GM04503 (cell line): ENCODE measurements around the gene OPRD1.
"Not testable (repeated sequence)": the region's sequence is repeated elsewhere in the genome, so short reads cannot be mapped to it uniquely, and the experiment has no call there.

Experiments
- DNase-seq: peaks from one replicate; pipeline ENCODE4 v3.0.0-alpha.2; 2012; ENCODE audit warnings: low read depth

OPRD1 gene

DNA sequence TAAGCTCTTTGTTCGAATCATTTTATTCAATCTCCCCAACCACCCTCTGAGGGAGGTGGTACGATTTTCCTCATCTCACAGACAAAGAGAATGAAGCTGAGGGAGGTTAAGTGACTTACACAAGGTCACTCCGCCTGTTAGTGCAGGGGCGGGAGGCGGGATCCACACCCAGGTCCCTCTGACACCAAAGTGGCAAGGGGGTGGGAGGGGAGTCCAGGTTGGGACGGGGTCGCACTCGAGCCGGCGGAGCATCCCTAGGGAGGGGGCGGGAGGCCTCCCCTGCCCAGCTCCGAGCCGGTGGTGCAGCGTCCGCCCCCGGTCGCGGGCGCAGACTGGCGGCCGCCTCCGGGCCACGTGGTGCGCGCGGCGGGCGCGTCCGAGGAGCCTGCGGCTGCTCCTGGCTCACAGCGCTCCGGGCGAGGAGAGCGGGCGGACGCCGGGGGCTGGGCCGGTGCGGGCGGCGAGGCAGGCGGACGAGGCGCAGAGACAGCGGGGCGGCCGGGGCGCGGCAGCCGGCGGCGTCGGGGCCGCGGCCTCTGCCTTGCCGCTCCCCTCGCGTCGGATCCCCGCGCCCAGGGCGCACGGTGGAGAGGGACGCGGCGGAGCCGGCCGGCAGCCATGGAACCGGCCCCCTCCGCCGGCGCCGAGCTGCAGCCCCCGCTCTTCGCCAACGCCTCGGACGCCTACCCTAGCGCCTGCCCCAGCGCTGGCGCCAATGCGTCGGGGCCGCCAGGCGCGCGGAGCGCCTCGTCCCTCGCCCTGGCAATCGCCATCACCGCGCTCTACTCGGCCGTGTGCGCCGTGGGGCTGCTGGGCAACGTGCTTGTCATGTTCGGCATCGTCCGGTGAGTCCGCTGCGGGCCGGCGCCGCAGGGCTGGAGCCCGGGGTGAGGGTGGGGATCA is at the start of gene OPRD1:
Gene OPRD1 (plus strand): TSS at position 405 of the 903 bp plus-strand sequence. CDS start 214 bp downstream, at position 619.
- DNase-seq, result no peak

- DNase-seq, result no peak
Observed at GRCh38 chr1:28766532-28767183, 45.3 kb upstream of the OPRD1 start.

- no peak for DNase-seq
Observed at GRCh38 chr1:28770601-28771165, 41.3 kb upstream of the OPRD1 start.

DNA sequence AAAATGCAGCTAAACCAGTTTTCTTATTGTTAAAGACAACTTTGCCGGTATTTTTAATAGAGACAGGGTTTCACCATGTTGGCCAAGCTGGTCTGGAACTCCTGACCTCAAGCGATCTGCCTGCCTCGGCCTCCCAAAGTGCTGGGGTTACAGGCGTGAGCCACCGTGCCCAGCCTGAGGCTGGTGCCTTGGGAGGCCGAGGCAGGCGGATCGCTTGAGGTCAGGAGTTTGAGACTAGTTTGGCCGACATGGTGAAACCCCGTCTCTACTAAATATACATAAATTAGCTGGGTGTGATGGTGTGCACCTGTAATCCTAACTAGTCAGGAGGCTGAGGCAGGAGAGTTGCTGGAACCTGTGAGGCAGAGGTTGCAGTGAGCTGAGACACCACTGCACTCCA is 40.0 kb upstream of the OPRD1 start:
- not testable (repeated sequence) for DNase-seq

DNA sequence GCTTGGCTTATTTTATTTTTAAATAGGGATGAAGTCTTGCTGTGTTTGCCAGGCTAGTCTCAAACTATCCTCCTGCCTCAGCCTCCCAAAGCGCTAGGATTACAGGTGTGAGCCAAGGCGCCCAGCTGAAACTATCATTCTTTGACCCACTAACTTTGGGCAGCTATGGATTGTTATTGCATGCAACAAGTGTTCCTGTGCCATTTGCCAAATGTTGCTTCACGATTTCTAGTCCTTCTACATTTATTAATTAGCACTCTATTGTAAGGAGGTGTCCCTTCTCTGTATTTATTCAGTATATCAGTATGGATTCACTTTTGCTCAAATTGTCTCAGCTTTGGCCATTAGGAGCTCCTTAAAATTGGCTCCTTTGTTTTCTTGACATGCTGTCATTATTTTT is 38.9 kb upstream of the OPRD1 start:
- no peak for DNase-seq

GRCh38 chr1:28775121-28775942 is 36.6 kb upstream of the OPRD1 start:
- DNase-seq, result no peak

- DNase-seq, result no peak
Observed at GRCh38 chr1:28776341-28776740, 35.6 kb upstream of the OPRD1 start.

GRCh38 chr1:28778021-28778420 is 33.9 kb upstream of the OPRD1 start:
- no peak for DNase-seq

GRCh38 chr1:28779751-28780408 is 32.1 kb upstream of the OPRD1 start:
- DNase-seq, result no peak

DNA sequence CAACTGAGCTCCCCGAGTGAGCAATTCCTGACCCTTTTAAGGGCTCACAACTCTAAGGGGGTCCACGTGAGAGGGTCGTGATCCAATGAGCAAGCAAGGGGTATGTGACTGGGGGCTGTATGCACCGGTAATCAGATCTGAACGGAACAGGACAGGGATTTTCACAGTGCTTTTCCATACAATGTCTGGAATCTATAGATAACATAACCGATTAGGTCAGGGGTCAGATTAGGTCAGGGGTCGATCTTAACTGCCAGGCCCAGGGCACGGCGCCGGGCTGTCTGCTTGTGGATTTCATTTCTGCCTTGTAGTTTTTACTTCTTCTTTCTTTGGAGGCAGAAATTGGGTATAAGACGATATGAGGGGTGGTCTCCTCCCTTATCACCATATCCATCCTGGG is 30.7 kb upstream of the OPRD1 start:
- DNase-seq, result no peak

GRCh38 chr1:28782011-28782410 is 30.0 kb upstream of the OPRD1 start:
- DNase-seq, result no peak

DNA sequence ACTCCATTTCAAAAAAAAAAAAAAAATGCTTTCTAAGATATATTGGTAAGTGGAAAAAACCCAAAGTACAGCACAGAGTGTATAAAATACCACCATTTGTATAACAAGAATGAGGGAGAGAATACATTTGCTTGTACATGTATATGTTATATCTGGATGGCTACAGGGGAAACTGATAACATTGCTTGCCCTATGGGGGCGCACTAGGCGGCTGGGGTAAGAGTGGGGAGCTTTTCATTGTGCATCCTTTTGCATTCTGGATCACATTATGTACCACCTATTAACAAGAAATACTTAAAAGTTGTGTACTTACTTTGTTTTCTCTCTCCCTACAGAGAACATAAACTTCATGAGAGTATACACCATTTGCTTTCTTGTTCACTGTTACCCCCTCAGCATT is 28.6 kb upstream of the OPRD1 start:
- no peak for DNase-seq

DNA sequence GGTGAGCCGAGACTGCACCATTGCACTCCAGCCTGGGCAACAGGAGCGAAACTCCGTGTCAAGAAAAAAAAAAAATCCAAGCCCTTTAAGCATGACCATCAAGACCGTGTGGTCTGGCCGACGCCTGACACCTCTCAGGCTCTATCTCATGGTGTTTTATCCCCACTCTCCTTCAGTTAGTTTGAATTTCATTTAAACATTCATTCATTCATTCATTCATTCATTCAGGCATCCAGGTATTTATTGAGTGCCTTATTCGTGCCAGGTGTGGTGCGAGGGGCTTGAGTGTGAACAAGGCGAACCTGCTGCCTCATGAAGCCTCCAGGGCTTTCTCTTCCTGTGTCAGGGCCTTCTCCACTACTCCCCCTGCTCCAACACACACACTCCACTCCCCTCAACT is 22.6 kb upstream of the OPRD1 start:
- no peak for DNase-seq

- no peak for DNase-seq
Observed at GRCh38 chr1:28789816-28790215, 22.2 kb upstream of the OPRD1 start.

DNA sequence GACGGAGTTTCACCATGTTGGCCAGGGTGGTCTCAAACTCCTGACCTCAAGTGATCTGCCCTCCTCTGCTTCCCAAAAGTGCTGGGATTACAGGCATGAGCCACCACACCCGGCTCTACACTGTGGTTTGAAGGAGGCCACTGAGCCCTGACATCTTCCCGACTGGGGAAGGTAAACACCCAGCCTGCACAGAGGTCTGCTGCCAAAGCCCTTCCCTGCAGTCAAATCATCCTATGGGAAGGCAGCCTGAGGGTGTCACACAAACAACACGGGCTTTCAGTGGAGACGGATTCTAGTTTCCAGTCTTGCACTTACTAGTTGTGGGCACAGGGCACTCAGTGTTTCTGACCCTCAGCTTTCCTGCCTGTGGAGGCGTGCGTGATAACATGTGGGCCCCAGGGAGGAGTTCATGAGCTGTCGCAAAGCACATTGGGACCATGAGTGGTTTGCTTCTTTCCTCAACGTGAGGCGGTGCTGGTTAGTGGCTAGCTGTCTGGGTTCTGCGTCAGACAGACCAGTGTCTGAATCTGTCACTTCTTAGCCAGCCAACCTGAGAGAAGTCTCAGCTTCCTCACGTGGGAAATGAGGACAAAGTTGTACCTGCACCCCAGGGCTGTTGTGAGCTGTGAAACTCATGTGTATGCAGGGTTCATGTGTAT is 21.5 kb upstream of the OPRD1 start:
- no peak for DNase-seq

GRCh38 chr1:28791929-28792328 is 20.0 kb upstream of the OPRD1 start:
- not testable (repeated sequence) for DNase-seq

DNA sequence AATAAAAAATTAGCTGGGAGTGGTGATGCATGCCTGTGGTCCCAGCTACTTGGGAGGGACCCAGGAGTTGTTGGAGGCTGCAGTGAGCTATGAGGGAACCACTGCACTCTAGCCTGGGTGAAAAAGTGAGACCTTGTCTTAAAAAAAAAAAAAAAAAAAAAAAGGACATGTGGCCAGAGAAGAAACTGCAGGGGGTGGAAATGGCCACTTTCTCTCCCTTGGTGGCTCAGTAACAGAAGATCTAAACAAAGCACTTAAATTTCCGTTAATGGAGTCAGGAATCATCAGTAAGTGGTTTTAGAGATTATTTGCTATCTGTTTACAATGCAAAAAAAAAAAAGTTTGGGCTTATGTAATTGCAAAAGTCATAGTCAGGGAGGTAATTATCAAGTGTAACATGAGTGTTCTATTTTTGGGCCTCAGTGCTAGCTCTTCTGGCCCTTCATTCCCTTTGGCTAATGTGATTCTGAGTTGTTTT is 19.3 kb upstream of the OPRD1 start:
- DNase-seq, result no peak

- not testable (repeated sequence) for DNase-seq
Observed at GRCh38 chr1:28794582-28794981, 17.4 kb upstream of the OPRD1 start.

DNA sequence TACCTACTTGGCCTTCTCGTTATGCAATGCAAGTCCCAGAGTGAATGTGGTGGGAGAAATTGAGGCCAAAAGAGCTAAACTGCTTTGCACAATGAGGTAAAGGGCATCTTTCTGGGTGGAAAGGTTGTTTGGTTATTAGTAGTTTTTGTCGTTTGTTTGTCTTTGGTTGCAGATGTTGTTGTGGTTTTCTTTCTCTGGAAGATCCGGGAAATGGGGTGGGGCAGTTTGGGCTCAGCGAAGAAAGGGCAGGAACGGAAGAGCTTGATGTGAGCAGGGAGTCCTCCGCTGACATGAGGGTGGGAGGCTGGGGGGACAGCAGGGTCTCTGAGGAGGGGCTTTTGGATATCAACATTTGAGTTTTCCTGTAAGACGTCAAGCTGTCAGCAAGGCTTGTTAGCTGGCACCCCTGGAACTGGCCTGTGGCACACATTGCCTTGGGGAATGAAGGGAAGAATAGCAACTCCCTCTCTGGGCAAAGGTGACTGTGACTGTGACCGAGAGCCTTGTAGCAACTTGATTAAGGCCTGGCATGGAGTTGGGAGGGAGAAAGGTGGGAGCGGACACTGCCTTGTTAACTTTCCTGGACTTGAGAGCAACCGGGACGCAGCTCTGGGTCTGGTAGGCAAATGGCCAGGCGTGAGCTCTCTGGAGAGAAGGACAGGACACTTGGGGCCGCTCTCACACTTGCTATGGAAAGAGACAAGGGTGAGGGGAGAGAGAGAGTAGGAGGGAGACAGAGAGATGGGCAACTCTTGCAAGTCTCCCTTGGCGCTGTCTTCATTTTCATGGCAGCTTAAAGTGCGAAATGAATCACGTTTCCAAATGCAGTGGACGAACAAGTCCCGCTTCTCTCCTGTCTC is 15.4 kb upstream of the OPRD1 start:
- no peak for DNase-seq

DNA sequence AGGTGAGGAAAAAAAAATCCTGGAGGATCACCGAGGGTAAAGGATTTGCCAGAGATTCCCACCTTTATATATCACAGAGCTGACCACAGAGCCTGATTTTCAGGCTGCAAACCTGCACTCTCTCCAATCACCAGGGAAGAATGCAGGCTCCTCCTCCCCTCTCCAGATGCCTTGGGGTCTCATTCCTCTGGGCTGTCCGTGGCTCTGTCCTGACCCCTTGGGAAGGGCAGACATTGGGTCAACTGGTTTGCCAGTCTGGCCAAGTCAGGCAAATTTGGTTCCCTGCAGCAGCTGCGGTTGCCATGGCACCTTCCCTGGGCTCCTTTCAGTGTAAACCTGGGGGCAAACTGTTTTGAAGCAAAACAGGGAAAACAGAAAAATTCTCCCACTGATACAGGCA is 11.6 kb upstream of the OPRD1 start:
- no peak for DNase-seq
